NCI-H69 (cell line): ENCODE data around the gene ATAD1.

Source experiments
- DNase-seq: peaks from one replicate; lab custom pipeline; 2025; lab: John Stamatoyannopoulos, UW

ATAD1 gene

DNA sequence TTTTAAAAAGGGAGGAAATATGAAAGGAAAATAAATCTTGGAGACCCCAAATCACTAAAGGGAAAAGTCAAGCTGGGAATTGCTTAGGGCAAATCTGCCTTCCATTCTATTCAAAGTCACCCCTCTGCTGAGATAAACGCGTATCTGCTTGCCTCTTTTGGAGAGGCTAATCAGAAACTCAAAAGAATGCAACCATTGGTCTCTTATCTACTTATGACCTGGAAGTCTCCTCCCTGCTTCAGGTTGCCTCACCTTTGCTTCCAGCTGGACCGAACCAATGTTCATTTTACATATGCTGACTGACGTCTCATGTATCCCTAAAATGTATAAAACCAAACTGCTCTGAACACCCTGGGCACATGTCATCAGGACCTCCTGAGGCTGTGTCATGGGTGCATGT, 14.7 kb downstream of the ATAD1 start:
- DNase-seq, result no peak

DNA sequence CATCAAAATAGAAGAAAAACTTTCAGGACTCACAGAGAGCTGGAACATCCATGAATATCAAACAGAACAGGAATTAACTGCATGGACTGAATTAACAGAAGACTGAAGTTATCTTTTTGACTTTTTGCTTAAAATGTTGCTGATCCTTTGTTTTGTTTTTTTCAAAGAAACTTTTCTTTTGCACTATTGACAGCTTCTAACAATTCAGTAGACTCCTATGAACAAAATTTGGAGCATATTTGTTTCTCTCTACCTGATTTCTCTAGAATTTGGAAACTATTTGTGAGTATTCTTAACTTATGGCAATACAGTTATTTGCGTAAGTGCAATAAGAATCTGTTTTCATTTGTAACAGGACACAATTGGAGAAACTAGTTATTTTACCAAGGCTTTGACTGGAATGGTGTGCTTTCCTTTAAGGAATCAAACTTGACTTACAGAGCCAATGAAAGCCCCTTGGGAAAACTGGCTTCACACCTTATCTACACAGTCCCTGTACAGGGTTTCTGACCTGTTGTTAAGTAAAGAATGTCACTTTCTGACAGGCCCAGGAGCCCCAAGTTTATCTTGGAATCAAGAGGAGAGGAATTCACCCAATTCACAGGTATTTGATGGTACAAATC, 16.1 kb downstream of the ATAD1 start:
- DNase-seq, result peak; percentile 1

DNA sequence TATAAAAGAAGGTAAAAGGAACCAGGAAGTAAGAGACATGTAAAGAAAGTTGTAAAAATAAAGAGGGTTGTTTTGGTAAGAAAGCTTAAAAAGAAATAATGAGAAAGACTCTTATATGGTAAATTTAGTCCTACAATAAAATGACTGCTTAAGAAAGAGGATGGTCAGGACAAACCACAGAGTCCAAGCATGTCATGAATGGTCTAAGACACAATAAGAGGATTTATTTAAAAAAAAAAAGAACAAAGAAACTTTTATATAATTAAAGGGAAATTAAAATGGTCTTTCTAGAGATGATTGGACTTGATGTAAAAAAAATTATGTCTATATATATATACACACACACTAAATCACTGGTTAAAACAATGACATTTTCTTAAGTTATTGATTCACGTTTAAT, 18.2 kb downstream of the ATAD1 start:
- DNase-seq, result peak; percentile 0

DNA sequence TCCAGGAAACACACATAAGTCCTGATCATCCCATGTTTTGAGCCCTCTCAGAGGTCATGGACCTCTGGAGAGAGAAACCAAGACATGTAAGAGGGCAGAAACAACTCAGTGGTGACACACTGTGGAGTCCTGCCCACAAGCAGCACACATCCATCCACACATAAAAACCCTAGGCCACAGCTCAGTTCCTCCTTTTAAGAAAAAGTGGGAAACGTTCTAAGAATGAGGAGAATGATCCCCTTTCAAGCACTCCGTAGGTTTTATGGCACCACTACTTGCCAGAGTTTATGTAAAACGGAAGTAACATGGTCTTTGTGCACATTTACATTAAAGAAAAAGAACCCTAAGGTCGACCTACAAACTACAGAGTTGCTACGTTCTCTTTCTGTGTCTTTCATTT, 19.9 kb downstream of the ATAD1 start:
- DNase-seq, result no peak

DNA sequence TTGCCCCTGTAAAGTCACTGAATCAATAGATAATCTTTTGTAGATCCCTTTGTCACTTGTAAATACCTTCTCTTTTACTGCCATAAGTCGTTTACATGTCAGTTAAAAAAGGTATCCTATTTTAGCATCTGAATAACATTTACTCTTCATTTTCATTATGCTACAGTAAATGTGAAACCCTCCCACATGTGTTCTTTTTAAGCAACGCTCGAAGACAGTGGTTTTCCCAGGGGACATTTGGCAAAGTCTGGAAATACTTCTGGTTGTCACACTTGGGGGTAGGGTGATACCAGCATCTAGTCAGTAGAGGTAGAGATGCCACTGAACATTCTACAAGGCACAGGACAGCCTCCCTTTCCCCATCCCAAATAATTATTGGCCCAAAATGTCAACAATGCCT, 23.7 kb downstream of the ATAD1 start:
- DNase-seq, result peak; percentile 2

DNA sequence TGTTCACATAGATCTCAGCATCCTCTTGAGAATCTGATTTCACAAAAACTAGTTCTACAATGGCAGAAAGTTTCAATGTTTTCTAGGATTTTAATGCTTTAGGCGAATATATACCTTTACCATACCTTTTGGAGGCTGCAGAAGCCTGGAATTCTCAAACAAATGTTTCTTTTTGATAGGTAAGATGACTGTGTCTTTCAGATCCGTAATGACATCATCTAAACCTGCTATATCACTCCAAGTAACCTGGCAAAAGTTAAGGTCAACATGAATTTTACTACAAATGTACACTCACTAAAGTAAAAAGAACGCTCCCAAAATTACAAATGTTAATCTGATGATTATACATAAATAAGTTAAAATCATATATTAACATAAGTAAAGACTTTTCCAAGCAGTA, 27.8 kb downstream of the ATAD1 start:
- DNase-seq, result no peak

DNA sequence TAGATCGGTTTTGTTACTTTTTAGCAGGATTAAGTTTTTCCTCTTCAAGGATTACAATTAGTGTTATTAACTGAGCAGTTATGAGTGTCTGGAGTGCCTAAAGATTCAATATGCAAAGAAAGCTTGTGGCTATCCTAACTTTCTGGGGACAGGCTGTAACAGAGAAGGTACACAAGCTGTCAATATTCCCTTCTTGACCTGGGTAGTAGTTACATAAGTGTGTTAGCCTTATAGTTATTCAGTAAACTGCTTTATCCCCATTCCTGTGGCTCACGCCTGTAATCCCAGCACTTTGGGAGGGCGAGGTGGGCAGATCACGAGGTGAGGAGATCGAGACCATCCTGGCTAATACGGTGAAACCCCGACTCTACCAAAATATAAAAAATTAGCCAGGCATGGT, 31.6 kb downstream of the ATAD1 start:
- no peak for DNase-seq

DNA sequence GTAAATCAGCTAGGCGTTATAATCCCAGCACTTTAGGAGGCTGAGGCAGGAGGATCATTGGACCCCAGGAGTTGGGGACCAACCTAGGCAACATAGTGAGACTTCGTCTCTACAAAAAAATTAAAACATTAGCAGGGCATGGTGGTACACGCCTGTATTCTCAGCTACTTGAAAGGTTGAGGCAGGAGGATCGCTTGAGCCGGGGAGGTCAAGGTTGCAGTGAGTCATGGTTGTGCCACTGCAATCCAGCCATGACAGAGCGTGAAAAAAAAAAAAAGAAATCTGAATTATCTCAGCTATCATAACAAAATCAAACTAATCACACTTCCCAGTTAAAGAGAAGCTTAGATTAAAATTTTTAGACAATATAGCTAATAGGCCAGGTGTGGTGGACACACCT, 35.3 kb downstream of the ATAD1 start:
- no peak for DNase-seq

DNA sequence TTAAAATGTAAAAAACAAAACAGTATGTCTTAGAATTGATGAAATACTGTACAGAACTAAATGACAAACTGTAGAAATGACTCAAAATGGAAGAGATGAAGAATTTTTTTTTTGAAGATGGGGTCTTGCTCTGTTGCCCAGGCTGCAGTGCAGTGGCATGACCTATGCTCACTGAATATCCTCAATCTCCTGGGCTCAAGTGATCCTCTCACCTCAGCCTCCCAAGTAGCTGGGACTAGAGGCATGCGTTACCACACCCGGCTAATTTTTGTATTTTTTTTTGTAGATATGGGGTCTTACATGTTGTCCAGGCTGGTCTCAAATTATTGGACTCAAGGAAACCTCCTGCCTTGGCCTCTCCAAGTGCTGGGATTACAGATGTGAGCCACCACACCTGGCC, 36.5 kb downstream of the ATAD1 start:
- no peak for DNase-seq

DNA sequence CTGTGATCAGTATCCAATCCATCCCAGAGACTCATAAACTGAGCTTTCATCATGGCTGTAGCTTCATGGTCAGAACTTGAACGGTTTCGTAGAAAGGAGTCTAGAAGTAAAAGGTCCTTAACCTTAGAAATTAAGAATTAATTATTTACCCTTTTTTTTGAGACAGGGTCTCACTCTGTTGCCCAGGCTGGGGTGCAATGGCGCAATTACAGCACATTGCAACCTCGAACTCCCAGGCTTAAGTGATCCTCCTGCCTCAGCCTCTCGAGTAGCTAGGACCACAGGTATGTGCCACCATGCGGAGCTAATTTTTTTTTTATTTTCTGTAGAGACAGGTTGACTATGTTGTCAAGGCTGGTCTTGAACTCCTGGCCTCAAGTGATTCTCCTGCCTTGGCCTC, 41.7 kb downstream of the ATAD1 start:
- no peak for DNase-seq

DNA sequence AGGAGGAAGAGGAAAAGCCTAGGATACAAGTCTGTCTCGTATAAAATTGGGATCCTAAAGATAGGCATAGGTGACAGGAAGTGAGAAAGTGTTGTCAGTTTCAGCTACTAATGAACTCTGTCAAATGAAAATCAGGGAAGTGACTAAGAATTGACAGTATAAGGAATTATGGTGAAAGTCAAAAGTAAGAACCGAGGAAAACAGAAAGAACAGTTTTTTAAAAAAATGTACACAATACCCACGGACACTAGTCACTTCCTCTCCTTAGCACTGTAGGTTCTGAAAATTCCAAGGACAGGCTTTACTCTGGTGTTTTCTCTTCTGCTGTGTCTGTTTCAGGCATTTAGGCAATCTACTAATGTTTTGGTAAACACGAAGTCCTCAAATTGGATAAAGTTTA, 42.3 kb downstream of the ATAD1 start:
- no peak for DNase-seq

DNA sequence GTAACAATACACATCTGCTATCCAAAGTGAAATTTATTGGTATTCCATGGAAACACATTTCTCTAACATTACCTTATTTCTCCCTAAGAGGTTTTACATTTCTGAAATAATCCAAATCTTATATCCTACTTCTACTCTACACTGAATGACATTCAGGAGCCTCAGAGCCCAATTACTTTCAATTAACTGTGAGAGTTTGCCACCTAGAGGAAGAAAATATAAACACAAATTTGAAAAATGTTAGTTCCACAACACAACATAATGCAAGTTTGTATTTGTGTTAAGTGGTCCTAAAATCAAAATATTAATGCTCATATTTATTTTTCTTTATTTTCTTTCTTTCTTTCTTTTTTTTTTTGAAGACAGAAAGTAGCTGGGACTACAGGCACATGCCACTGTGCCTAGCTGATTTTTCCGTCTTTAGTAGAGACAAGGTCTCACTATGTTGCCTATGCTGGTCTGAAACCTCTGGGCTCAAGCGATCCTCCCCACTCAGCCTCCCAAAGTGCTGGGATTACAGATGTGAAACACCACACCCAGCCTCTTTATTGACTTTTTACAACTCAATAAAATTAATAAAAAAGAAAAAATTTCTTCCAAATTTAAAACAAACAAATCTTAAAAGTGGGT, 46.0 kb downstream of the ATAD1 start:
- DNase-seq, result peak; percentile 33

DNA sequence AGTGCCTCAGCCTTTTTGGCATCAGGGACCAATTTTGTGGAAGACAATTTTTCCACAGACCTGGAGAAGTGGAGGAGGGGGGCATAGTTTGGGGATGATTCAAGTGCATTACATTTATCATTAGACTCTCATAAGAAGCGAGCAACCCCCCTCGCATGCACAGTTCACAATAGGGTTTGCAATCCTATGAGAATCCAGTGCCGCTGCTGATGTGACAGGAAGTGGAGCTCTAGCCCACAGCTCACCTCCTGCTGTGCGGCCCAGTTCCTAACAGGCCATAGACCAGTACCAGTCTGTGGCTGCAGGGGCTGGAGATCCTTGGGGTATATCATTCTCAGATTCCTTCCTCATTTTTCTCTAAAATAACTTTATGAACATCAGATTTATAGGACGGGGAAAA, 50.8 kb downstream of the ATAD1 start:
- no peak for DNase-seq

DNA sequence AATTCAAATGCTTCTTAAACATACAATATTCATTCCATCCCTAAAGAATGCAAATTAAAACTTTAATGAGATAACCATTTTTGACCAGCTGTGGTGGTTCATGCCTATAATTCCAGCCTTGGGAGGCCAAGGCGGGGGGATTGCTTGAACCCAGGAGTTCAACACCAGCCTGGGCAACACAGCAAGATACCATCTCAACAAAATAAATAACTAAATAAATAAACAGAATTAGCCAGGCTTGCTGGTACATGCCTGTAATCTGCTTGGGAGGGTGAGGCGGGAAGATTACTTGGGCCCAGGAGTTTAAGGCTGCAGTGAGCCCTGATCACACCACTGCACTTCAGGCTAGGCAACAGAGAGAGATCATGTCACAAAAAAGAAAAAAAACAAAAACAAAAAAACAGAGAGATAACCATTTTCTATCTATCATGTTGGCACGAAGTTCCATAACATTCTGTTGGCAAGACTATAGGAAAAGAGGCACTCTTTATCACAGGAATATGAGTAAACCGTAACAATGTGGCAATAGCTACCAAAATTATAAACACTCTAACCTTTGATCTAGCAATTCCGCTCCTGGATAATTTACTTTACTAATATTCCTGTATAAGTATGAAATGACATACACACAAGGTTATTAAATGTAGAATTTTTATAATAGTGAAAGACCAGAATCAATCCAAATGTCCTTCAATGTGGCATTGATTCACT, 52.2 kb downstream of the ATAD1 start:
- DNase-seq, result no peak

DNA sequence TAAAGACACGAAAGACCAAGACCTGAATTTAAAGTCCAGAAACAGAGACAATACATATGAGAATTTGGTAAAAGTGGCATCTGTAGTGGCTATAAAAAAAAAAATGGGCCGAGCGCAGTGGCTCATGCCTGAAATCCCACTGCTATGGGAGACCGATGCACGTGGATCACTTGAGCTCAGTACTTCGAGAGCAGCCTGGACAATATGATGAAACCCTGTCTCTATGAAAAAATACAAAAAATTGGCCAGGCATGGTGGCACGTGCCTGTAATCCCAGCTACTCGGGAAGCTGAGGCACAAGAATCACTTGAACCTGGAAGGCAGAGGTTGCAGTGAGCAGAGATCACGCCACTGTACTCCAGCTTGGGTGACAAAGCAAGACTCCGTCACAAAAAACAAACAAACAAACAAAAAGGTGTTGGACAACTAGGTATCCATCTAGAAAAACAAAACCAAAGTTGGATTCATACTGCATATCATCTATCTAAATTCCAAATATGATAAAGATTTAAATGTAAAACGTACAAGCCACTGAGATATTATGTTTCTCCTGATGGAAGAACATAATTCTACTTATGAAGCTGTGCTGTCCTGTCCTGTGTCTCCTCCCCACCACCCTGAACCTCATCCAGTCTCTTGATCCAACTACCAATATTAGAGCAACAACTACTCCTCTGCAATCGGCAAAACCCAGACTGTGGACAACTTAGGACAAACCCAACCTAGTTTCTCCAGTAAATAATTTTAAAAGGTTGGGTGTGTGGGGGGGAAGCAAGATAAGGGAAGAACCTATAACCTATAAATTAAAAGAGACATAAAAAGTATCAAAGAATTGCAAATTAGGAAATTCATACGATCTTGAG, 53.7 kb downstream of the ATAD1 start:
- no peak for DNase-seq

DNA sequence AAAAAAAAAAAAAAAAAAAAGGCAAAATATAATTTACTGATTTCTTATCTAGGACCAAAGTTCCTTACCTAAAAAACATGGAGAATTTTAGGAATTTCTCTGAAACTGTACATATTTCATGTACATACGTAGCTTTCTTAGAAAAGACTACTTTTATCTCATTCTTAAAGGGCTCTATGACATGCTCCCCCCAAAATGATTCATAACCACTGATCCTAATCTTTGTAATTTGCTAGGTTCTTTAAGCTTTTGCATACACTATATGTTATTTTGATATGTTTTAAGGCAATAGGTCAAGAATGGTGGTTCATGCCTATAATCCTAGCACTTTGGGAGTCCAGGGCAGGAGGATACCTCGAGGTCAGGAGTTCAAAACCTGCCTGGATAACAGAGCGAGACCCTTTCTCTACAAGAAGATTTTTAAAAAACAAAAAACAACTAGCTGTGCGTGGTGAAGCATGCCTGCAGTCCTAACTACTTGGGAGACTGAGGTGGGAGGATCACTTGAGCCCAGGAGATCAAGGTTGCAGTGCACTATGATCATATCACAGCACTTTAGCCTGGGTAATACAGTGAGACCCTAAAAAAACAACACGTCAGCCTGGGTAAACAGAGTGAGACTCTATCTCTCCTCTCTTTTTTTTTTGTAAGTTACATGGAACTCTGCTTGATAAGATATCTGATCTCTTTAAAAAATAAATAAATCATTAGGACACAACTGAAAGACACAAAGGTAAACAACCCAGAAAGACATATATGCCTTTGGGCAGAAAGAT, 54.8 kb downstream of the ATAD1 start:
- no peak for DNase-seq

DNA sequence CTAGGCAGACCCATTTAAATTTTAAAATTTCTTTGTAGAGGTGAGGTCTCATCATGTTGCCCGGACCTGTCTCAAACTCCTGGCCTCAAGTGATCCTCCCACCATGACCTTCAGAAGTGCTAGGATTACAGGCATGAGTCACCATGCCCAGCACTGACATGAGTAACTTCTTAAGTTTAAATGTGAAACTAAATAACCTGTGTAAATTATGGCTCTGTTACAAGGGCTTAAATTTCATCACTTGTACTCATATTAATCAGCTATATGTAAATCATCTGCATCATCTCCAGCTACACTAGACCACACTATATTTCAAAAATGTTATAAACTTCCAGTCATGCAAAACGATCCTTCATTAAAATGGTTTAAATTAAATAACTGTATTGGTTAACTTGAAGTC, 56.1 kb downstream of the ATAD1 start:
- DNase-seq, result no peak

DNA sequence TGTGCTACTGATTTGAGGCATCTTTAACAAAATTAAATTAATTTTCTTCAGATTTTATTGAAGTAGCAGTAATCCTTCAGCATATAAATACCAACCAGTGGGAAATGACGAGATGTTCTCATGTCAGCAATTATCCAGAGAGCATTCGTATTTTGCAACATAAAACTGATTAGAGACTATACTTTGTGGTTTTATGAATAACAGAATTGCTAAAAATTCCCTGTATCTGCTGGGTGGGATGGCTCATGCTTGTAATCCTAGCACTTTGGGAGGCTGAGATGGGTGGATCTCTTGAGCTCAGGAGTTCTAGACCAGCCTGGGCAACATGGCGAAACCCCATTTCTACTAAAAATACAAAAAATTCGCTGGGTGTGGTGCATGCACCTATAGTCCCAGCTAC, 56.9 kb downstream of the ATAD1 start:
- DNase-seq, result no peak

DNA sequence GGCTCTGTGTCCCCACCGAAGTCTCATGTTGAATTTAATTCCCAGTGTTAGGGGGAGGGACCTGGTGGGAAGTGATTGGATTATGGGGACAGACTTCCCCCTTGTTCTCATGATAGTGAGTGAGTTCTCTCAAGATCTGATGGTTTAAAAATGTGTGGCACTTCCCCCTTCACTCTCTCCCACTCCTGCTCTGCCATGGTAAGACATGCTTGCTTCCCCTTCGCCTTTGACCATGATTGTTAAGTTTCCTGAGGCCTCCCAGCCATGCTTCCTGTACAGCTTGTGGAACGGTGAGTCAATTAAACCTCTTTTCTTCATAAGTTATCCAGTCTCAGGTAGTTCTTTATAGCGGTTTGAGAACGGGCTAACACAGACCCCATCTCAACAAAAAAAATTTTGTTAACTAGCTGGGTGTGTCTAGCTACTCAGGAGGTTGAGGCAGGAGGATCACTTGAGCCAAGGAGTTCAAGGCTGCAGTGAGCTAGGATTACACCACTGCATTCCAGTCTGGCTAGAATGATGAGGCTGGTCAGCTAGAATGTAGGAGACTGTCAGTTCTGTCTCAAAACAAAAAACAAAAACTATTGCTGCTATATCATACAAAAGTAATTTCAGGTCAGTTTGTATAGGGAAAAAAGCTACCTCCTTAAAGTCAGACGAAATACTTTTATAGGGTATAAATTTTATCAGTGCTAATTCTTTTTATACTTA, 57.7 kb downstream of the ATAD1 start:
- DNase-seq, result no peak

DNA sequence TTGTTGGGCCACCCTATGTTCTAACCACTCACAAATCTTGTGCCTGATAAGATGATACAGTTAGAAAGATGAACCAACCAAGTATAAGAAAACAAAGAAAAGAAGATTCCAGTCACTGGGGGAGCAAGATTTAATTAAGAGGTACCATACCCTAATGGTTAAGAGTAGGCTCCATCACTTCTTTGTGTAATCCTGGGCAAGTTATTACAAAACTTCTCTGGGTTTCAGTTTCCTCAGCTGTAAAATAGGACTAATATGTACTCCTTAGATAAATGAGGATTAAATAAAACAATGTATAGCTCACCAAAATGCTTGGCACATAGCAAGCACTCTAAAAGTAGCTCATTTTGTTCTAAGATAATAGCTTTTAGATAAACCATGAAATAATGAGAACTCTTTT, 58.5 kb downstream of the ATAD1 start:
- no peak for DNase-seq

DNA sequence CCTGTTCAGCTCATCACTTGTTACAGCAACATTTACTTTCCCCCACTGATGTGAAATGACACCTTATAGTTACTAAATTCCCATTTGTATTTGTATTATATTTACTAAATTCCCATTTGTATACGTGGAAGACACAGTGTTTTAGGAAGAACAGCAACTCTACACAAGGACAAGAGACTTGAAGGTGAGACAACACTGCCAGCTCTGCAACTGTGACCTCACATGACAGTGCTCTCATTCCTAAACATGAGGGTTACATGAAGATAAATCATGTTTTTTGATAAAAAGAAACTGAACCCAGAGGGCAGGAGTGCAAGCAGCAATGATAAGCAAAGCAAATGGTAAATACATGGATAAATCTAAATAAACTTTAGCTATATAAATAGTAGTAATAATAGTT, 60.3 kb downstream of the ATAD1 start:
- no peak for DNase-seq
